GM12892 (cell line): Measurements from ENCODE around the gene MYO1E.

Source experiments
- POLR2A ChIP-seq: IDR thresholded peaks from 2 replicates; pipeline ENCODE4 v1.6.1; 2011; ENCODE audit warnings: low read depth, low read length, control low read depth
- TAF1 ChIP-seq: IDR thresholded peaks from 2 replicates; pipeline ENCODE4 v1.6.1; 2011; ENCODE audit warnings: low read depth, mild to moderate bottlenecking, control low read depth, low read length, borderline replicate concordance

DNA sequence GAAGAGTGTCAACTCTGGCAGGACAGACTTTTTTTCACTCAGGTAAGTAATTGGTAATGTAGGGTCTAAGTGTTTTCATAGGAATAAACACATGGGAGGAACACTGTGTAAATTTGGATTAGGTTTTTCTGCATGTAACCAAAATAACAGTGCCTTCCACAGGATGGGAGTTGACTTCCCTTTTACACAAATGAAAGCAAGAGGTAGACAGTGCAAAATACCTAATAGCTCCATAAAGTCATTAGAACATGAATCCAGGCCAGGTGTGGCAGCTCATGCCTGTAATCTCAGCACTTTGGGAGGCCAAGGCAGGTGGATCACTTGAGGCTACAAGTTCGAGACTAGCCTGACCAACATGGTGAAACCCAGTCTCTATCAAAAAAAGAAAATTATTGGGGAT is 25.5 kb upstream of the MYO1E start:
- TF ChIP-seq POLR2A, result no peak
- TF ChIP-seq TAF1, result no peak
